ENCODE measurements around the gene DCLK2. TPM values are rescaled to one million over a fixed set of nuclear protein-coding genes. Genes with fewer than 3 reads are reported as not detected.

DCLK2 gene
- total RNA-seq, 3 donors from 2014 or later = 3.0 to 11.8 (median 4.3) TPM

DNA sequence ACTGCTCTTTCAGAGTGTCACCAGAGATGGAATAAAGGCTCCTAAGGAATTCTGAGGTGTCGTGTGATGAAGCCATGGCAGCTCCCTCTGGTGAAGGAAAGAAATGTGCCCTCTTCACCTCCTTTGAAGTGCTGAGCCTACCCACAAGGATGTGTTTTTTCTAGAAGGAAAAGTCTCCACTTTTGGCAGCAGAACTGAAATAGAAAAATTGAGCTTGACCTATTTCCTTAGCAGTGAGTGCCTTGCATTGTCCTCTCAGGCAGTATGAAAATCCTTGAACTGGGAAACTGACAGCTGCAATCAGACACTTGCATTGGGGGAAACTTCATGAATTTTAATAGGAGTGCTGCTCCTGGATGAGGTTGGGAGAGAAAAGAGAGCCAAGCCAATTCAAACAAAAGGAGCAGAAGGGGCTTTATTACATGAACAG, 95.2 kb downstream of the DCLK2 start:
- H3K9me3 ChIP-seq = no peaks in the 10 kb centered on the region
- DNase-seq = no peak
- H3K4me1 ChIP-seq (ENCODE audit: low read depth) = no peaks in the 10 kb centered on the region
- intact Hi-C loops (cut with DNase I, micrococcal nuclease) = no loop called here
- TF ChIP-seq, protein P1, sequence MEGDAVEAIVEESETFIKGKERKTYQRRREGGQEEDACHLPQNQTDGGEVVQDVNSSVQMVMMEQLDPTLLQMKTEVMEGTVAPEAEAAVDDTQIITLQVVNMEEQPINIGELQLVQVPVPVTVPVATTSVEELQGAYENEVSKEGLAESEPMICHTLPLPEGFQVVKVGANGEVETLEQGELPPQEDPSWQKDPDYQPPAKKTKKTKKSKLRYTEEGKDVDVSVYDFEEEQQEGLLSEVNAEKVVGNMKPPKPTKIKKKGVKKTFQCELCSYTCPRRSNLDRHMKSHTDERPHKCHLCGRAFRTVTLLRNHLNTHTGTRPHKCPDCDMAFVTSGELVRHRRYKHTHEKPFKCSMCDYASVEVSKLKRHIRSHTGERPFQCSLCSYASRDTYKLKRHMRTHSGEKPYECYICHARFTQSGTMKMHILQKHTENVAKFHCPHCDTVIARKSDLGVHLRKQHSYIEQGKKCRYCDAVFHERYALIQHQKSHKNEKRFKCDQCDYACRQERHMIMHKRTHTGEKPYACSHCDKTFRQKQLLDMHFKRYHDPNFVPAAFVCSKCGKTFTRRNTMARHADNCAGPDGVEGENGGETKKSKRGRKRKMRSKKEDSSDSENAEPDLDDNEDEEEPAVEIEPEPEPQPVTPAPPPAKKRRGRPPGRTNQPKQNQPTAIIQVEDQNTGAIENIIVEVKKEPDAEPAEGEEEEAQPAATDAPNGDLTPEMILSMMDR (IDR thresholded peaks at IDR 0.05) = no peak
- H3K4me3 ChIP-seq = no peak overlapping the region
- no peak for ATAC-seq
- no peaks in the 10 kb centered on the region for H3K36me3 ChIP-seq (ENCODE audit: low read depth)

DNA sequence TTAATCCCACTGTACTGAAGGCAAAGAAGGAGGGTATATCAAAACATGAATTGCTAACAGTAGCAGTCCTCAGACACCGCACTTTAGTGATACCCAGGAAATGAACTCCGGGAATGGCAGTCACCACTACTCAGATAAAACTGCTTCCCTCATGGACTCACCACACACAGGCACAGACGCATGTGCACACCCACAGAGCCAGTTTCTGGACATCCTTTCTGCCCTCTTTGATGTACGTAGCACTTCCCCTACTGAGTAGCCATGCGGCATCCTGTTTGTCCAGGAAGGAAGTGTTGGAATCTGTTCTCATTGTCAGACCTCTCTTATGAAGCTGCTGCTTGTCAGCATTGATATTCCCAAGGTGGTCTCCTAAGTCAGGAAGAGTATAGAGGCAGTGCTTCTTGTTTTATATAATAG, 95.7 kb downstream of the DCLK2 start:
- intact Hi-C loops (cut with DNase I, micrococcal nuclease) = no loop called here
- no peaks in the 10 kb centered on the region for H3K4me1 ChIP-seq (ENCODE audit: low read depth)
- no peaks in the 10 kb centered on the region for H3K9me3 ChIP-seq
- H3K4me3 ChIP-seq = no peak overlapping the region
- no peaks in the 10 kb centered on the region for H3K36me3 ChIP-seq (ENCODE audit: low read depth)
- TF ChIP-seq, protein P1 (IDR thresholded peaks at IDR 0.05) = no peak
- ATAC-seq = no peak
- DNase-seq = no peak

DNA sequence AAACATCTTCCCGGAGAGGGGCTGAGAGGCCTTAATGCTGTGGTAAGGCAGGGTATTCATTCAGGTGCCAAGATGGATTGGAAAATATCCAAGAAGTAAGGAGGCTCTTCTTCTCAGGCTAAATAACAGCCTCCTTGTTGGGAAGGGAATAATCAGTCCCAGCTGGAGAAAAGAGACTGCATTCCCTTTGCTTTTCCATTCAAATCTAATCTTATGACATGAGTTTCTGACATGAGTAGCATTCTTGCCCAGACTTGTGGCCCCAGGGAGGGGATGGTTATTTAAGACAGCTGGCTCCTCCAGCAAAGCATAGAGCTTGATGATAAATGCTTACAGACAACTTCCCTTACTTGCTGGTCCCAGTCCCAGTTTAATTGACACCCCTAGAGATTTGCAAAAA, 98.3 kb downstream of the DCLK2 start:
- intact Hi-C loops (cut with DNase I, micrococcal nuclease) = no loop called here
- TF ChIP-seq, protein P1 (IDR thresholded peaks at IDR 0.05) = no peak
- ATAC-seq = no peak
- Histone ChIP-seq H3K4me3 (no peak overlapping the region), H3K4me1 (ENCODE audit: low read depth) (no peaks in the 10 kb centered on the region), H3K36me3 (ENCODE audit: low read depth) (no peaks in the 10 kb centered on the region), H3K9me3 (no peaks in the 10 kb centered on the region)
- DNase-seq = no peak

DNA sequence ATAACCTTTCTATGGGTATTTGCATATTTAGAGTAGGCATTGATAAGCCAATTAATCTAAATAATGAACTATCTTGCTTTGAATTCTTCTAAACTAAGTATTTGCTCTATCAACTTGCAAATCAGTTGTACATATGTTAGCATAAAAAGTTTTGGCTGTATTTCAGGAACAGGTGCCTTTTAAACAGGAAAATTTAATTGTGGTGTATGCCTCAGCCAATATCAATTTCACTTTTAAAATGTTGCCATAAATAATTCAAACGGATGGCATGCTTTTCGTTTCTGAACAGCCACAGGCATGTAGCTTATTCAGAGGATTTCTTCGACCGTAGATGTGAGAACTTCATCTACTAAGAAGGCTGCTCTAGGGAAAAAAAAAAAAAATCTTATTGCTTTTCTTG, 99.9 kb downstream of the DCLK2 start:
- Histone ChIP-seq H3K4me1 (ENCODE audit: low read depth) (no peaks in the 10 kb centered on the region), H3K4me3 (no peak overlapping the region), H3K9me3 (no peaks in the 10 kb centered on the region), H3K36me3 (ENCODE audit: low read depth) (no peaks in the 10 kb centered on the region)
- intact Hi-C loops (cut with DNase I, micrococcal nuclease) = no loop called here
- DNase-seq = no peak
- ATAC-seq = no peak
- TF ChIP-seq, protein P1 (IDR thresholded peaks at IDR 0.05) = no peak

DNA sequence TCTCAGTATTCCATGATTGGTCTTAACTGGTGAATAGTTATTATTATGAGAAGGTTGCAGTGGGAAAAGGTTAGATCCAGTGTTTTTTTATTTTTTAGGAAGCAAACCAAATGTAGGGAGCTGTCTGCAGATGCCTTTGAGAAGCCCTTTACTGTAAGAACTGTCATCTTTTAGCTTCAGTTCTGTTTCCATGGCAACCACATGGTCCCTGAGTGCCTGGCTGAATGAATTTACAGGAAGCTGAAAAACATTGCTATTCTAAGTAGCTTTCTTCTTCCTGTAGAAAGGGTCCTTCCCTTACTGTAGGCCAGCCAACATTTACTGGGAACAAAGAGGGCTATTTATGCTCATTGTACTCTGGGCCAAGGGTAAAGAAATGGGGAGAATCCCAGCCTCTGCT, 103.3 kb downstream of the DCLK2 start:
- H3K36me3 ChIP-seq (ENCODE audit: low read depth) = no peaks in the 10 kb centered on the region
- ATAC-seq (no peak), DNase-seq (no peak)

More for the DNA sequence above, 103.3 kb downstream of the DCLK2 start:
- H3K4me3 ChIP-seq = no peak overlapping the region
- TF ChIP-seq, protein P1 (IDR thresholded peaks at IDR 0.05) = no peak
- intact Hi-C loops (cut with DNase I, micrococcal nuclease) = no loop called here
- H3K4me1 ChIP-seq (ENCODE audit: low read depth) = no peaks in the 10 kb centered on the region
- no peaks in the 10 kb centered on the region for H3K9me3 ChIP-seq

All from mucosa of descending colon (tissue), 3 donors.